VCaP (cell line): ENCODE measurements around the gene MRGPRX2.

Source experiments
- H3K27ac ChIP-seq: fragments of 450-650 bp; 2 replicates; pipeline ENCODE4 v1.5.1; 2017
- TF ChIP-seq, protein P1 (sequence below): fragments of 450-650 bp; conservative IDR thresholded peaks from 2 replicates; pipeline ENCODE4 v1.5.1; 2017; ENCODE audit warnings: mild to moderate bottlenecking, moderate library complexity

The MRGPRX2 gene

DNA sequence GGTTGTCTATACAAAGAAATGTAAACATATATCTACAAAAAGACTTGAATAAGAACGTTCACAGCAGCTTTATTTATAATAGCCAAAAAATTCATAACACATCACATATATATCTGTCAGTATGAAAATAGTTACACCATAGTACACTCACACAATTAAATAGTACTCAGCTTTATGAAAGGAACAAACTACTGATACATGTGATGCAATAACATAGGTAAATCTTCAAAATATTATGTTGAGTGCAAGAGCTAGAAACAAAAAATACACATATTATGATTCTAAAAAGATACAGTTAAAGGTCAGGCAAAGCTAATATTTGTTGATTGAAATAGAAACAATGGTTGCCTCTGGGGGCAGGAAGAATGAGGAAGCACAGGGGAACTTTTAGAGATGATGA is 6.6 kb downstream of the MRGPRX2 start:
- TF ChIP-seq, protein P1, sequence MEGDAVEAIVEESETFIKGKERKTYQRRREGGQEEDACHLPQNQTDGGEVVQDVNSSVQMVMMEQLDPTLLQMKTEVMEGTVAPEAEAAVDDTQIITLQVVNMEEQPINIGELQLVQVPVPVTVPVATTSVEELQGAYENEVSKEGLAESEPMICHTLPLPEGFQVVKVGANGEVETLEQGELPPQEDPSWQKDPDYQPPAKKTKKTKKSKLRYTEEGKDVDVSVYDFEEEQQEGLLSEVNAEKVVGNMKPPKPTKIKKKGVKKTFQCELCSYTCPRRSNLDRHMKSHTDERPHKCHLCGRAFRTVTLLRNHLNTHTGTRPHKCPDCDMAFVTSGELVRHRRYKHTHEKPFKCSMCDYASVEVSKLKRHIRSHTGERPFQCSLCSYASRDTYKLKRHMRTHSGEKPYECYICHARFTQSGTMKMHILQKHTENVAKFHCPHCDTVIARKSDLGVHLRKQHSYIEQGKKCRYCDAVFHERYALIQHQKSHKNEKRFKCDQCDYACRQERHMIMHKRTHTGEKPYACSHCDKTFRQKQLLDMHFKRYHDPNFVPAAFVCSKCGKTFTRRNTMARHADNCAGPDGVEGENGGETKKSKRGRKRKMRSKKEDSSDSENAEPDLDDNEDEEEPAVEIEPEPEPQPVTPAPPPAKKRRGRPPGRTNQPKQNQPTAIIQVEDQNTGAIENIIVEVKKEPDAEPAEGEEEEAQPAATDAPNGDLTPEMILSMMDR, result no peak
- H3K27ac ChIP-seq, result no peak overlapping the region

DNA sequence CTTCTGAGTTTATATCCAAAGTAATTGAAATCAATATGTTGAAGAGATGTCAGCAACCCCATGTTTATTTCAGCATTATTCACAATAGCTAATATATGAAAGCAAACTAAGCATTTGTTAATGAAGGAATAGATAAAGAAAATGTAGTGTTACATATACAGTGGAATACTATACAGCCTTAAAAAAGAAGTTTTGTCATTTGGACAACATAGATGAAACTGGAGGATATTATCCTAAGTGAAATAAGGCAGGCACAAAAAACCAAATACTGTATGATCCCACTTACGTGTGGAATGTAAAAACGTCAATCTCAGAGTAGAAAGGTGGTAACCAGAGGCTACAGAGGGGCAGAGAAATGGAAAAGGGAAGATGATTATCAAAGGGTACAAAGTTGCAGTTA is 10.2 kb downstream of the MRGPRX2 start:
- TF ChIP-seq, protein P1, result no peak
- H3K27ac ChIP-seq, result no peak overlapping the region

DNA sequence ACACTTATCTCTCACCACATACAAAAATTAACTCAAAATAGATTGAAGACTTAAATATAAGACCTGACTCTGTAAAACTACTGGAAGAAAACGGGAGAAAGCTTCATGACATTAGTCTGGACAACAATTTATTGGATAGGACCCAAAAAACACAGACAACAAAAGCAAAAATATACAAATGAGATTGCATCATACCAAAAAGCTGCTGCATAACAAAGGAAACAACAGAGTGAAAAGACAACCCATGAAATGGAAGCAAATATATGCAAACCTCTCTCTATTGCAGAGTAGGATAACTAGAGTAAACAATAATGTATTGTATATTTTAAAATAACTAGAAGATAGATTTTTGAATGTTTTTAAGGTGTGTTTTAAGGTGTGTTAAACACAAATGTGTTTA is 11.2 kb downstream of the MRGPRX2 start:
- H3K27ac ChIP-seq, result no peak overlapping the region
- TF ChIP-seq, protein P1, result no peak

DNA sequence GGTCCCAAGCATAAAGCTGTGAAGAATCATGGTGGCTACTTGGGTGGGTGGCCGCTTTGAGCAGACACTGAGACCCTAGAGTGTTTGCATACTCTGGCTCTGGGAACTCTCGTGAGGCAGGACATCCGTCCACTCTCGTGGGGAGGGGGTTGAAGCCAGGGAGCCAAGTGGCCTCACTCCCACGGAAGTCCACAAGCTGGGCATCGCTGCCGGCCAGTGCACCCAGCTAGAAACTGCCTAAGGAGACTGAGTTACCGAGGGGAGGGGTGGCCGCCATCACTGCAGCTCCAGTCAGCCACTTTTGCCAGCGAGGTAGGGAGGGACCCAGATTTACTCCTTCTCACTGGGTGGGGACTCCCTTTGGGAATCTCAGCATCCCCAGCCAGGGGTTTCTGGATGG is 20.5 kb downstream of the MRGPRX2 start:
- H3K27ac ChIP-seq, result no peak overlapping the region
- TF ChIP-seq, protein P1, result no peak

DNA sequence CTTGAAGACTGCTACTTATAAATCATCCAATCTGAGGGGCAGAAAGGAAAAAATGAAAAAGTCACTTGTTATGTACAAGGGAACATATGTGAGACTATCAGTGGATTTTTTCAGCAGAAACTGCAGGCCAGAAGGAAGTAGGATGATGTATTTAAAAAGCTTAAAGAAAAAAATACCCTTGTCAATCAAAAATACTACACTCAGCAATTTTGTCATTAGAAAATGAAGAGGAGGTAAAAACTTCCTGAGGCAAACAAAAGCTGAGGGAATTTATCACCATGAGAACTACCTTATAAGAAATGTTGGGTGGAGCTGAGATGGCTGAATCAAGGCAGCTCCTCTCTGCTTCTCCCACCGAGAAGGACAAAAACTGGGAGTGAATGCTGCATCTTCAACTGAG is 21.1 kb downstream of the MRGPRX2 start:
- H3K27ac ChIP-seq, result no peak overlapping the region

DNA sequence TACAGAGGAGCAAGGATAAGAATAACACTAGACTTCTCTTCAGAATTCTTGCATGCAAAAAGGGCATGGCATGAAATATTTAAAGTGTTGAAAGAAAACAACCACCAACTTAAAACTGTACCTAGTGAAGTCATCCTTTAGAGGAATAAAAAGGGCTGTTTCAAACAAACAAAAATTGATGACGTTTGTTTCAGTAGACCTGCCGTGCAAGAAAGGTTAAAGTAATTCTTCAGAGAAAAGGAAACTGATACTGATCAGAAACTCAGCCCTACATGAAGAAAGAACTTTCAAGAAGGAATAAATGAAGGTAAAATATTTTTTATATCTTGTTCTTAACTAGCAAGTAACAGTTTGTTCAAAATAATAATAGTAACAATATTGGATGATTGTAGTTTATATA is 27.5 kb downstream of the MRGPRX2 start:
- H3K27ac ChIP-seq, result no peak overlapping the region
- TF ChIP-seq, protein P1, result no peak

More for the DNA sequence above, 21.1 kb downstream of the MRGPRX2 start:
- TF ChIP-seq, protein P1, result no peak

DNA sequence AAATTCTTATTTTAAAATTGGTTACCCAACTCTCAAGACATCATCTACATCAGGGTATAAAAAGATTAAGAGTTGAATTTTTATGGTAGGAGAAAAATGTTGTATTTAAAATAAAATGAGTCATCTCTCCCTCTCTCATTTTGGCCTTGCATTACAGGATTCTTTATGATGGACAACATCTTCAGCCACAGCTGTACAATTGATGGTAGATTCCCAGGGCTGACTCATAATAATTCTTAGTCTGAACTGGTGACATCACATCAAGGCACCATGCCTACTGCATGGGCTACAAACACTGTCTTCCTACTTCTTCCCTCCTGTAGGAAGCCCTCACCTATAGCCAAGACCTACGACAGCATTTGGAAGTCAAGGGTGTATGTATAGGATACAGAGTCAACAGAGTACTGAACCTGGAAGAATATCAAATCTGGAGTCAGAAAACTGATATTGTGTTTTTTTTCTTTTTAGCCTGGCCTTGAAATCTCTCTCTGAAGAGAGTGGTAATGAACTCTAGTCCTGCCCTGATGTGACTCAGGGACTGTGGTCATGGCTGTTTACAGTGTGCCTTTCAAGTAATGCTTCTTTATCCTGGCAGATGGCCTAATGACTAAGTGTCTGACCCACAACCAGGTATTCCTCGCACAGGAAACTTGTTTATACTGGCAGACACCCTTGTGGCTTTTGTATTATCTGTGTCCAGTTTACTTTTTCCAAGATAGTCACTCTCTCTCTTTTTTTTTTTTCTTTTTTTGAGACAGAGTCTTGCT is 32.5 kb downstream of the MRGPRX2 start:
- TF ChIP-seq, protein P1, result no peak
- no peak overlapping the region for H3K27ac ChIP-seq
